Measurements from ENCODE around the gene CYTH1.
"Not testable (repeated sequence)": the region's sequence is repeated elsewhere in the genome, so short reads cannot be mapped to it uniquely, and the experiment has no call there.

DNA sequence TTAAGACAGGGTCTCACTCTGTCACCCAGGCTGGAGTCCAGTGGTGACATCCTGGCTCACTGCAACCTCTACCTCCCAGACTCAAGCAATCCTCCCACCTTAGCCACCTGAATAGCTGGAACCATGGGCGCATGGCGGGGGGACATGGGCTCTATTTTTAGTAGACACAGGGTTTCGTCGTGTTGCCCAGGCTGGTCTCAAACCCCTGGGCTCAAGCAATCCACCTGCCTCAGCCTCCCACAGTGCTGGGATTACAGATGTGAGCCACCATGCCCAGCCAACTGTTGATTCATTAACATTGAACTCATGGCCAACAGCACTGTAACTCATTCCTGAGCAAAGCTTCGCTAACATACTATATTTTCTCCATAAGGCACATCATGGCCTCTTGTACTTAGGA lies 31.1 kb downstream of the CYTH1 start:
- not testable (repeated sequence) for TF ChIP-seq POLR2A (IDR thresholded peaks at IDR 0.05)
- TF ChIP-seq, protein P1, sequence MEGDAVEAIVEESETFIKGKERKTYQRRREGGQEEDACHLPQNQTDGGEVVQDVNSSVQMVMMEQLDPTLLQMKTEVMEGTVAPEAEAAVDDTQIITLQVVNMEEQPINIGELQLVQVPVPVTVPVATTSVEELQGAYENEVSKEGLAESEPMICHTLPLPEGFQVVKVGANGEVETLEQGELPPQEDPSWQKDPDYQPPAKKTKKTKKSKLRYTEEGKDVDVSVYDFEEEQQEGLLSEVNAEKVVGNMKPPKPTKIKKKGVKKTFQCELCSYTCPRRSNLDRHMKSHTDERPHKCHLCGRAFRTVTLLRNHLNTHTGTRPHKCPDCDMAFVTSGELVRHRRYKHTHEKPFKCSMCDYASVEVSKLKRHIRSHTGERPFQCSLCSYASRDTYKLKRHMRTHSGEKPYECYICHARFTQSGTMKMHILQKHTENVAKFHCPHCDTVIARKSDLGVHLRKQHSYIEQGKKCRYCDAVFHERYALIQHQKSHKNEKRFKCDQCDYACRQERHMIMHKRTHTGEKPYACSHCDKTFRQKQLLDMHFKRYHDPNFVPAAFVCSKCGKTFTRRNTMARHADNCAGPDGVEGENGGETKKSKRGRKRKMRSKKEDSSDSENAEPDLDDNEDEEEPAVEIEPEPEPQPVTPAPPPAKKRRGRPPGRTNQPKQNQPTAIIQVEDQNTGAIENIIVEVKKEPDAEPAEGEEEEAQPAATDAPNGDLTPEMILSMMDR (IDR thresholded peaks at IDR 0.05): not testable (repeated sequence)

All from vagina (tissue), 2 donors.